K562 (cell line): ENCODE measurements around the gene ODF2. TPM values are rescaled to one million over a fixed set of nuclear protein-coding genes. Genes with fewer than 3 reads are reported as not detected.

Source experiments
- CBX2 ChIP-seq: fragments of 200-600 bp; sonication (generic); IDR thresholded peaks from one replicate; pipeline ENCODE4 v1.6.1; 2012; ENCODE audit warnings: mild to moderate bottlenecking, low read length, inconsistent platforms; ENCODE audit not compliant: insufficient read depth, poor library complexity, severe bottlenecking
- ETS2 ChIP-seq: IDR thresholded peaks from 2 replicates; pipeline ENCODE4 v1.6.1; 2016; ENCODE audit warnings: borderline replicate concordance, missing genetic modification characterization, mild to moderate bottlenecking, moderate library complexity, missing compliant biosample characterization; ENCODE audit not compliant: poor library complexity, severe bottlenecking
- ETV1 ChIP-seq: fragments of 450-650 bp; conservative IDR thresholded peaks from 2 replicates; pipeline ENCODE4 v1.6.1; 2016; ENCODE audit warnings: missing genetic modification characterization, control low read depth, low read depth, missing compliant biosample characterization
- FOS ChIP-seq: IDR thresholded peaks from 3 replicates; pipeline ENCODE4 v1.6.1; 2011; ENCODE audit not compliant: insufficient read length; ENCODE audit errors: extremely low read depth
- IRF9 ChIP-seq: fragments of 450-650 bp; IDR thresholded peaks from 2 replicates; pipeline ENCODE4 v1.6.1; 2016; ENCODE audit warnings: missing biosample characterization, missing genetic modification characterization
- NBN ChIP-seq: fragments of 450-650 bp; IDR thresholded peaks from 2 replicates; pipeline ENCODE4 v1.6.1; 2016; ENCODE audit warnings: low read depth, mild to moderate bottlenecking
- PURB ChIP-seq: sonication (generic); formaldehyde crosslinking; IDR thresholded peaks from 2 replicates; pipeline ENCODE4 v1.9.0; 2021; ENCODE audit warnings: low read depth, mild to moderate bottlenecking, missing genetic modification reagents
- RCOR1 ChIP-seq, 2 experiments: IDR thresholded peaks; 2 replicates each; pipeline ENCODE4 v1.6.1; 2012; ENCODE audit warnings: low read depth in 2 of 2, low read length in 2 of 2, borderline replicate concordance in 1 of 2, improper control_type of control experiment in 1 of 2
- RFX1 ChIP-seq: fragments of 450-650 bp; IDR thresholded peaks from 2 replicates; pipeline ENCODE4 v1.6.1; 2016; ENCODE audit warnings: mild to moderate bottlenecking, moderate library complexity
- TCFL5 ChIP-seq: fragments of 250-450 bp; sonication (Bioruptor Pico); conservative IDR thresholded peaks from 2 replicates; pipeline ENCODE4 v1.6.1; 2021; ENCODE audit warnings: mild to moderate bottlenecking, moderate library complexity, matching md5 sums
- YY1 ChIP-seq, 3 experiments: IDR thresholded peaks; 2 replicates each; pipeline ENCODE4 v1.6.1; 2011; ENCODE audit warnings: low read length in 2 of 3, mild to moderate bottlenecking in 2 of 3, moderate library complexity in 2 of 3, borderline replicate concordance in 1 of 3, control low read depth in 1 of 3, low read depth in 1 of 3; ENCODE audit not compliant: insufficient read depth in 3 of 3, insufficient replicate concordance in 2 of 3, control insufficient read depth in 1 of 3, insufficient read length in 1 of 3; ENCODE audit errors: extremely low read depth in 1 of 3
- ZBED1 ChIP-seq: IDR thresholded peaks from 2 replicates; pipeline ENCODE4 v1.6.1; 2014
- ZBTB8A ChIP-seq: fragments of 450-650 bp; IDR thresholded peaks from 2 replicates; pipeline ENCODE4 v1.6.1; 2018; ENCODE audit warnings: mild to moderate bottlenecking, moderate library complexity; ENCODE audit not compliant: partially characterized antibody
- ZKSCAN8 ChIP-seq: fragments of 200-800 bp; sonication (Bioruptor generic); IDR thresholded peaks from 2 replicates; pipeline ENCODE4 v1.6.1; 2016; ENCODE audit warnings: missing genetic modification characterization, missing compliant biosample characterization
- ZNF274 ChIP-seq: IDR thresholded peaks from 2 replicates; pipeline ENCODE4 v1.6.1; 2011; ENCODE audit warnings: low read depth, mild to moderate bottlenecking, low read length, moderate library complexity, borderline replicate concordance
- ZNF347 ChIP-seq: fragments of 450-650 bp; formaldehyde crosslinking; IDR thresholded peaks from 2 replicates; pipeline ENCODE4 v1.4.0; 2020; ENCODE audit warnings: low read depth, mild to moderate bottlenecking, moderate library complexity
- ZNF444 ChIP-seq: fragments of 250-450 bp; sonication (Bioruptor Pico); IDR thresholded peaks from 2 replicates; pipeline ENCODE4 v1.4.0; 2020; ENCODE audit warnings: mild to moderate bottlenecking, moderate library complexity
- ZNF780A ChIP-seq: fragments of 250-450 bp; sonication (Bioruptor Pico); IDR thresholded peaks from 2 replicates; pipeline ENCODE4 v1.5.0; 2021; ENCODE audit warnings: mild to moderate bottlenecking
- polyA plus RNA-seq, 8 experiments: library from polyadenylated mRNA; depleted of rRNA in 4 of 8; stranded (reverse) in 5 of 8; unstranded in 3 of 8; fragments of >200 nt; fragmentation: Nextera tagmentation in 2 of 8; fragmentation: Illumina TruSeq in 1 of 8; extraction: Ambion mirVana in 2 of 8; extraction: Trizol in 1 of 8; gene quantifications; 2 replicates each; pipeline versions ENCODE4 v1.2.1 to v1.2.3, GENCODE V29; 2011 to 2014; ENCODE audit warnings: inconsistent platforms in 1 of 8, missing spikeins in 1 of 8
- total RNA-seq, 7 experiments: library from RNA; depleted of rRNA in 6 of 7; stranded (reverse); fragments of >200 nt in 6 of 7; fragmentation: Illumina TruSeq in 2 of 7; extraction: Trizol in 2 of 7; gene quantifications; 2 replicates each; pipeline versions ENCODE4 v1.2.1 to v1.2.3, GENCODE V29; 2011 to 2021; ENCODE audit warnings: low replicate concordance in 1 of 7
- TF ChIP-seq, protein P1 (sequence below), 2 experiments: fragments of 450-650 bp in 1 of 2; sonication (generic) in 1 of 2; formaldehyde crosslinking in 1 of 2; IDR thresholded peaks in 1 of 2; conservative IDR thresholded peaks in 1 of 2; 2 replicates each; pipeline versions ENCODE4 v1.6.1 to v1.8.1; 2016 to 2023; ENCODE audit warnings: mild to moderate bottlenecking in 2 of 2, moderate library complexity in 2 of 2, inconsistent platforms in 1 of 2, missing genetic modification reagents in 1 of 2
- TF ChIP-seq, protein P2 (sequence below): sonication (generic); formaldehyde crosslinking; IDR thresholded peaks from 2 replicates; pipeline ENCODE4 v1.8.0; 2022; ENCODE audit warnings: mild to moderate bottlenecking, missing genetic modification reagents
- TF ChIP-seq, protein P3 (sequence below): fragments of 450-650 bp; conservative IDR thresholded peaks from 2 replicates; pipeline ENCODE4 v1.6.1; 2016; ENCODE audit warnings: missing genetic modification characterization, low read depth, mild to moderate bottlenecking, missing compliant biosample characterization, moderate library complexity

Gene ODF2
- total and polyA plus RNA-seq, 9 of the 15 experiments (the other 6 are each of a cell fraction or from before 2014, with no cell fraction given), result 16.5 to 83.2 (median 69.7) TPM

DNA sequence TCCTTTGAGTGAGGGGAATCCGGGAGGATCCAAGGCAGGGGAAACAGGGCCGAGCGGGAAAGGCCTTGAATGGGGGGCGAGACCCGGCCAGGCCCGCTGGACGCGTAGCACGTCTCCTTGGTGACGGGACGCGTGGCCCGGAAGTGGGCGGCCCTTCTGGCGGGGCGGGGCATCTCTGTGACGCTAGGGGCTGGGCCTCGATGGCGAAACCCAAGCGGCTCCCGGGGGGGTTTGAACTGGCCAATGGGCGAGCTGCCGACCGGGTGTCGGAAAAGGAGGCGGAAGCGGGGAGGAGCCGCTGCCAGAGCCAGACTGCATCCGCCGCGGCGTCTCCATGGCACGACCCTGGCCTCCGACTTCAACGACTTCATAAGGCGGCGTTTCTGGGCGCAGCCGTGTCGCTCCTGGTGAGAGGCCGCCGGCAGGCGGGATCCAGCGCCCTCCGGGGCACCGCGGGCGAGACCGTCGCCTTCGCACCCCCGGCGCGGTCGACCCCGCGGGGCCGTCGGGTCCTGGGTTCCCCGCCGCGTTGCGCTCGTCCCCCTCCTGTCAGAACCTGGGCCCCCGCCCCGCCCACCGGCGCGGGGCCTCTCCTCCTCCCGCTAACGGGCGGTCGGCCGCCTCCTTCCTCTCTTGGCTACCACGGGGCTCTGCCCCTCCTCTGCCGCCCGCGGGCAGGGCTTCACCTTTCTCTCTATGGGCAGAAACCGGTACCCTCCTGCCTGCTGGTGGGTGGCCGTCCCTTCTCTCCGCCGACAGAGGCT is at the start of gene ODF2 (continued):
- TF ChIP-seq YY1 (IDR thresholded peaks at IDR 0.05; ENCODE audit: borderline replicate concordance in 1 of 3, control insufficient read depth in 1 of 3, extremely low read depth in 1 of 3, insufficient read depth in 3 of 3, insufficient read length in 1 of 3, insufficient replicate concordance in 2 of 3, low read depth in 1 of 3, low read length in 2 of 3) (peak in 1 of 3 experiments; percentile 56), TCFL5 (CRISPR knock-in tag) (no peak), ETS2 (tag) (no peak), ZNF444 (CRISPR knock-in tag) (no peak), NBN (no peak), ZBED1 (no peak), RCOR1 (IDR thresholded peaks at IDR 0.05; ENCODE audit: borderline replicate concordance in 1 of 2, low read depth in 2 of 2, low read length in 2 of 2) (no peak; a peak in 1 of 4 replicates), ZBTB8A (no peak), ZNF274 (no peak), RFX1 (peak; percentile 96), ETV1 (tag) (peak; percentile 86), CBX2 (no peak), FOS (peak; percentile 45), IRF9 (tag) (no peak), ZNF347 (no peak), ZNF780A (CRISPR knock-in tag) (no peak), PURB (CRISPR knock-in tag) (no peak), ZKSCAN8 (no peak)
- TF ChIP-seq, protein P1, sequence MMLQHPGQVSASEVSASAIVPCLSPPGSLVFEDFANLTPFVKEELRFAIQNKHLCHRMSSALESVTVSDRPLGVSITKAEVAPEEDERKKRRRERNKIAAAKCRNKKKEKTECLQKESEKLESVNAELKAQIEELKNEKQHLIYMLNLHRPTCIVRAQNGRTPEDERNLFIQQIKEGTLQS (IDR thresholded peaks at IDR 0.05), result 0 out of 2 replicates have a peak, but pooled peaks have one; percentile 27
- TF ChIP-seq, protein P1 (CRISPR knock-in tag; conservative IDR thresholded peaks at IDR 0.05), result no peak
- TF ChIP-seq, protein P2, sequence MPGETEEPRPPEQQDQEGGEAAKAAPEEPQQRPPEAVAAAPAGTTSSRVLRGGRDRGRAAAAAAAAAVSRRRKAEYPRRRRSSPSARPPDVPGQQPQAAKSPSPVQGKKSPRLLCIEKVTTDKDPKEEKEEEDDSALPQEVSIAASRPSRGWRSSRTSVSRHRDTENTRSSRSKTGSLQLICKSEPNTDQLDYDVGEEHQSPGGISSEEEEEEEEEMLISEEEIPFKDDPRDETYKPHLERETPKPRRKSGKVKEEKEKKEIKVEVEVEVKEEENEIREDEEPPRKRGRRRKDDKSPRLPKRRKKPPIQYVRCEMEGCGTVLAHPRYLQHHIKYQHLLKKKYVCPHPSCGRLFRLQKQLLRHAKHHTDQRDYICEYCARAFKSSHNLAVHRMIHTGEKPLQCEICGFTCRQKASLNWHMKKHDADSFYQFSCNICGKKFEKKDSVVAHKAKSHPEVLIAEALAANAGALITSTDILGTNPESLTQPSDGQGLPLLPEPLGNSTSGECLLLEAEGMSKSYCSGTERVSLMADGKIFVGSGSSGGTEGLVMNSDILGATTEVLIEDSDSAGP, result no peak
- TF ChIP-seq, protein P3, sequence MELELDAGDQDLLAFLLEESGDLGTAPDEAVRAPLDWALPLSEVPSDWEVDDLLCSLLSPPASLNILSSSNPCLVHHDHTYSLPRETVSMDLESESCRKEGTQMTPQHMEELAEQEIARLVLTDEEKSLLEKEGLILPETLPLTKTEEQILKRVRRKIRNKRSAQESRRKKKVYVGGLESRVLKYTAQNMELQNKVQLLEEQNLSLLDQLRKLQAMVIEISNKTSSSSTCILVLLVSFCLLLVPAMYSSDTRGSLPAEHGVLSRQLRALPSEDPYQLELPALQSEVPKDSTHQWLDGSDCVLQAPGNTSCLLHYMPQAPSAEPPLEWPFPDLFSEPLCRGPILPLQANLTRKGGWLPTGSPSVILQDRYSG (tag), result no peak
